WTC11 (cell line): ENCODE measurements around the gene KCNE2.

Experiments used
- NFE2L1 ChIP-seq: sonication (generic); formaldehyde crosslinking; IDR thresholded peaks from 2 replicates; pipeline ENCODE4 v1.8.1; 2023; ENCODE audit warnings: missing genetic modification reagents
- TCF7 ChIP-seq: sonication (generic); formaldehyde crosslinking; IDR thresholded peaks from 2 replicates; pipeline ENCODE4 v1.8.0; 2022; ENCODE audit warnings: mild to moderate bottlenecking, low read depth, missing genetic modification reagents, moderate library complexity
- TF ChIP-seq, protein P1 (sequence below): fragments of 200-600 bp; IDR thresholded peaks from 2 replicates; pipeline ENCODE4 v1.8.0; 2022; ENCODE audit warnings: antibody characterized with exemption

DNA sequence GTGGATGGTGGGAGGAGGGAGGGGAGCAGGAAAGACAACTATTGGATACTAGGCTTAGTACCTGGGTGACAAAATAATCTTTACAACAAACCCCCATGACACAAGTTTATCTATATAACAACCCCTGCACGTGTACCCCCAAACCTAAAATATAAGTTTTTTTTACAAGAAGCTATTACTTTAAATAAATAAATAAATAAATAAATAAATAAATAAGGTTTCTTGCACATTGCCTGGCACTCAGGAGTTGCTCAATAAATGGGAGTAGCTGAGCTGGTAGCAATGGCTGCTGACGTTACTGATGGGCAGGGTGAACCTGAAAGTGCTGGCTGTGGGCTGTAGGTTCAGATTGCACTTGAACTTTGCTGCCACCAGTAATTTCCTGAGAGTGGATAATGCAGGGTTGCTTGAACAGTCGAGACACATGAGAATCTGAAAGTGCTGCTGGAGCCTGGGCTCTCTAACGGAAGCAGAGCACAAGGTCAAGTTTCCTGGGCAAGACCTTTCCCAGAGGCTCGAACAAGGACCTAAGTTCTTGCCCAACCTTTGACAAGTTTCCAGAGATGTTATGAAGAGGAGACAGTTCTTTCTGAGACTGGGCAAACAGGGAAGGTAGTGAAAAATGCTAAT, 14.8 kb upstream of the KCNE2 start:
- TF ChIP-seq, protein P1, sequence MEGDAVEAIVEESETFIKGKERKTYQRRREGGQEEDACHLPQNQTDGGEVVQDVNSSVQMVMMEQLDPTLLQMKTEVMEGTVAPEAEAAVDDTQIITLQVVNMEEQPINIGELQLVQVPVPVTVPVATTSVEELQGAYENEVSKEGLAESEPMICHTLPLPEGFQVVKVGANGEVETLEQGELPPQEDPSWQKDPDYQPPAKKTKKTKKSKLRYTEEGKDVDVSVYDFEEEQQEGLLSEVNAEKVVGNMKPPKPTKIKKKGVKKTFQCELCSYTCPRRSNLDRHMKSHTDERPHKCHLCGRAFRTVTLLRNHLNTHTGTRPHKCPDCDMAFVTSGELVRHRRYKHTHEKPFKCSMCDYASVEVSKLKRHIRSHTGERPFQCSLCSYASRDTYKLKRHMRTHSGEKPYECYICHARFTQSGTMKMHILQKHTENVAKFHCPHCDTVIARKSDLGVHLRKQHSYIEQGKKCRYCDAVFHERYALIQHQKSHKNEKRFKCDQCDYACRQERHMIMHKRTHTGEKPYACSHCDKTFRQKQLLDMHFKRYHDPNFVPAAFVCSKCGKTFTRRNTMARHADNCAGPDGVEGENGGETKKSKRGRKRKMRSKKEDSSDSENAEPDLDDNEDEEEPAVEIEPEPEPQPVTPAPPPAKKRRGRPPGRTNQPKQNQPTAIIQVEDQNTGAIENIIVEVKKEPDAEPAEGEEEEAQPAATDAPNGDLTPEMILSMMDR = no peak
- no peak for TF ChIP-seq NFE2L1 (CRISPR knock-in tag)
- no peak for TF ChIP-seq TCF7 (CRISPR knock-in tag)
